ENCODE results near the gene RFWD3.
A peak's percentile ranks its signal among the peaks of the same experiment; 100 is the strongest.
"Not testable (repeated sequence)": the region's sequence is repeated elsewhere in the genome, so short reads cannot be mapped to it uniquely, and the experiment has no call there.

The RFWD3 gene

GRCh38 chr16:74666425-74667254, at the start of gene RFWD3:
RFWD3 (minus strand) TSS chr16:74666877; CDS start chr16:74661449, 5,428 bp downstream.
- FAIRE-seq: no peak
- DNase-seq (ENCODE audit: low spot score): peak; percentile 99

- DNase-seq (ENCODE audit: low spot score): no peak
- FAIRE-seq: no peak
Measured at GRCh38 chr16:74716355-74716754, 49.7 kb upstream of the RFWD3 start.

GRCh38 chr16:74713876-74714275, 47.2 kb upstream of the RFWD3 start:
- FAIRE-seq: no peak

GRCh38 chr16:74713325-74713724, 46.6 kb upstream of the RFWD3 start:
- no peak for FAIRE-seq
- DNase-seq (ENCODE audit: low spot score): no peak

More at GRCh38 chr16:74713876-74714275, 47.2 kb upstream of the RFWD3 start:
- DNase-seq (ENCODE audit: low spot score): no peak

- DNase-seq (ENCODE audit: low spot score): no peak
- no peak for FAIRE-seq
Measured at GRCh38 chr16:74711938-74712337, 45.3 kb upstream of the RFWD3 start.

GRCh38 chr16:74710401-74710800, 43.7 kb upstream of the RFWD3 start:
- no peak for FAIRE-seq
- no peak for DNase-seq (ENCODE audit: low spot score)

GRCh38 chr16:74709441-74709877, 42.8 kb upstream of the RFWD3 start:
- peak; percentile 9 for FAIRE-seq
- DNase-seq (ENCODE audit: low spot score): peak; percentile 83

GRCh38 chr16:74700438-74701225, 34.0 kb upstream of the RFWD3 start, which contains the start of gene MLKL:
MLKL (minus strand) TSS chr16:74700862; CDS start chr16:74695757, 5,105 bp downstream.
- DNase-seq (ENCODE audit: low spot score) (peak; percentile 61), FAIRE-seq (no peak)

- peak; percentile 50 for DNase-seq (ENCODE audit: low spot score)
- no peak for FAIRE-seq
Measured at GRCh38 chr16:74700116-74700437, 33.4 kb upstream of the RFWD3 start.

- no peak for FAIRE-seq
Measured at GRCh38 chr16:74699666-74700065, 33.0 kb upstream of the RFWD3 start.

GRCh38 chr16:74698222-74698621, 31.5 kb upstream of the RFWD3 start:
- DNase-seq (ENCODE audit: low spot score) (no peak), FAIRE-seq (no peak)

More at GRCh38 chr16:74699666-74700065, 33.0 kb upstream of the RFWD3 start:
- DNase-seq (ENCODE audit: low spot score): no peak

GRCh38 chr16:74695450-74696422, 29.1 kb upstream of the RFWD3 start:
- peak; percentile 97 for FAIRE-seq

GRCh38 chr16:74691093-74691855, 24.6 kb upstream of the RFWD3 start:
- DNase-seq (ENCODE audit: low spot score) (no peak), FAIRE-seq (no peak)

More at GRCh38 chr16:74695450-74696422, 29.1 kb upstream of the RFWD3 start:
- DNase-seq (ENCODE audit: low spot score): peak; percentile 95

- DNase-seq (ENCODE audit: low spot score): no peak
- no peak for FAIRE-seq
Measured at GRCh38 chr16:74682556-74682955, 15.9 kb upstream of the RFWD3 start.

- DNase-seq (ENCODE audit: low spot score): no peak
Measured at GRCh38 chr16:74680681-74681080, 14.0 kb upstream of the RFWD3 start.

GRCh38 chr16:74679983-74680382, 13.3 kb upstream of the RFWD3 start:
- DNase-seq (ENCODE audit: low spot score): no peak
- no peak for FAIRE-seq

More at GRCh38 chr16:74680681-74681080, 14.0 kb upstream of the RFWD3 start:
- no peak for FAIRE-seq

- no peak for FAIRE-seq
- DNase-seq (ENCODE audit: low spot score): no peak
Measured at GRCh38 chr16:74677868-74678267, 11.2 kb upstream of the RFWD3 start.

GRCh38 chr16:74673876-74674275, 7.2 kb upstream of the RFWD3 start:
- DNase-seq (ENCODE audit: low spot score) (no peak), FAIRE-seq (no peak)

- not testable (repeated sequence) for DNase-seq (ENCODE audit: low spot score); FAIRE-seq
Measured at GRCh38 chr16:74668877-74669276, 2.2 kb upstream of the RFWD3 start.

- no peak for FAIRE-seq
Measured at GRCh38 chr16:74667255-74667700, 601 bp upstream of the RFWD3 start.

More at GRCh38 chr16:74667255-74667700, 601 bp upstream of the RFWD3 start:
- peak; percentile 39 for DNase-seq (ENCODE audit: low spot score)
